Esophagus squamous epithelium (tissue), 5 donors: ENCODE results near the gene PPM1D. TPM values are rescaled to one million over a fixed set of nuclear protein-coding genes. Genes with fewer than 3 reads are reported as not detected.
"Not testable (repeated sequence)": the region's sequence is repeated elsewhere in the genome, so short reads cannot be mapped to it uniquely, and the experiment has no call there.

Experiments
- DNase-seq: peaks from one replicate; lab custom pipeline; 2025; lab: John Stamatoyannopoulos, UW
- H3K27ac ChIP-seq, 4 donors: fragments of 200-600 bp; sonication (generic); one replicate each; pipeline ENCODE4 v1.5.1; 2016 to 2019; ENCODE audit warnings: mild to moderate bottlenecking in 1 of 4
- H3K27me3 ChIP-seq, 4 donors: fragments of 200-600 bp; sonication (generic); 1 replicate in 3 of 4; 2 replicates in 1 of 4; pipeline versions ENCODE4 v1.5.1 to v1.6.0; 2017 to 2021; ENCODE audit warnings: antibody characterized with exemption in 1 of 4
- H3K36me3 ChIP-seq, 3 donors: fragments of 200-600 bp; sonication (generic); one replicate each; pipeline ENCODE4 v1.5.1; 2016 to 2019
- H3K4me1 ChIP-seq, 3 donors: fragments of 200-600 bp; sonication (generic); one replicate each; pipeline ENCODE4 v1.5.1; 2017 to 2019
- H3K4me3 ChIP-seq, 4 donors: fragments of 200-600 bp; sonication (generic); 1 replicate in 3 of 4; 2 replicates in 1 of 4; pipeline ENCODE4 v1.5.1; 2016 to 2019; ENCODE audit warnings: mild to moderate bottlenecking in 2 of 4, moderate library complexity in 1 of 4
- H3K9me3 ChIP-seq, 3 donors: fragments of 200-600 bp; sonication (generic); one replicate each; pipeline ENCODE4 v1.5.1; 2016 to 2019
- CTCF ChIP-seq, 6 experiments: fragments of 450-650 bp in 4 of 6; fragments of 200-600 bp in 2 of 6; sonication (generic) in 2 of 6; IDR thresholded peaks; one replicate each; pipeline ENCODE4 v1.5.1; 2016 to 2019; ENCODE audit warnings: antibody characterized with exemption in 6 of 6, mild to moderate bottlenecking in 4 of 6, moderate library complexity in 4 of 6
- POLR2A ChIP-seq, 4 donors: fragments of 450-650 bp; IDR thresholded peaks; one replicate each; pipeline ENCODE4 v1.6.1; 2017; ENCODE audit warnings: antibody characterized with exemption in 4 of 4, mild to moderate bottlenecking in 4 of 4, moderate library complexity in 3 of 4
- WGBS, 2 donors: methylation state at CpG; one replicate each; pipeline ENCODE4 v1.1.5; 2018; 5-methylcytosine and 5-hydroxymethylcytosine counted together
- intact Hi-C: fragments of 100-400 bp; cut with DNase I; formaldehyde crosslinking; loops from one replicate; pipeline ENCODE4 v1.15.0; 2022
- total RNA-seq, 4 donors: library from RNA; depleted of rRNA; stranded (reverse); fragments of >200 nt; gene quantifications; one replicate each; pipeline ENCODE4 v1.1.0, GENCODE V29; 2016
- donor health status: DM: yes; HTN: yes; CAD: no.

The PPM1D gene
- total RNA-seq, 4 donors from 2014 or later: 6.6 to 11.3 (median 10.6) TPM

- no peak for TF ChIP-seq POLR2A (IDR thresholded peaks at IDR 0.05)
- TF ChIP-seq CTCF (IDR thresholded peaks at IDR 0.05): no peak
- Histone ChIP-seq H3K4me1 (peaks cover 0 to 36% (median 0%) of the 10 kb centered on the region in 3 donors), H3K4me3 (no peak overlapping the region), H3K27me3 (no peaks in the 10 kb centered on the region), H3K9me3 (no peaks in the 10 kb centered on the region), H3K36me3 (peaks cover 0 to 14% (median 0%) of the 10 kb centered on the region in 3 donors), H3K27ac (no peak overlapping the region)
- intact Hi-C loops: no loop called here
- DNase-seq: no peak
- WGBS, 2 donors: 91 to 98% methylated on average over 2 to 5 of the region's 19 CpGs
These were observed 13.3 kb downstream of the PPM1D start for GRCh38 chr17:60613325-60613724.

GRCh38 chr17:60613796-60614195 lies 13.8 kb downstream of the PPM1D start:
- no CpG with 5 or more reads among the region's 20 CpGs for WGBS, 2 donors
- peaks cover 0 to 37% (median 0%) of the 10 kb centered on the region in 3 donors for H3K4me1 ChIP-seq
- peaks cover 0 to 14% (median 0%) of the 10 kb centered on the region in 3 donors for H3K36me3 ChIP-seq
- intact Hi-C loops, H3K27ac ChIP-seq, H3K4me3 ChIP-seq, H3K9me3 ChIP-seq, H3K27me3 ChIP-seq, DNase-seq: not testable (repeated sequence)

- DNase-seq, H3K27ac ChIP-seq, H3K9me3 ChIP-seq, intact Hi-C loops, H3K27me3 ChIP-seq, H3K4me3 ChIP-seq: not testable (repeated sequence)
- WGBS, 2 donors: 50 to 76% methylated on average over 1 to 3 of the region's 3 CpGs
- Histone ChIP-seq H3K4me1 (peaks cover 0 to 39% (median 0%) of the 10 kb centered on the region in 3 donors), H3K36me3 (peaks cover 0 to 14% (median 0%) of the 10 kb centered on the region in 3 donors)
These were observed 14.3 kb downstream of the PPM1D start for GRCh38 chr17:60614247-60614646.

- Histone ChIP-seq H3K27me3 (no peaks in the 10 kb centered on the region), H3K4me1 (peaks cover 0 to 31% (median 0%) of the 10 kb centered on the region in 3 donors), H3K27ac (no peak overlapping the region), H3K9me3 (no peaks in the 10 kb centered on the region), H3K4me3 (no peak overlapping the region), H3K36me3 (peaks cover 0 to 14% (median 0%) of the 10 kb centered on the region in 3 donors)
- TF ChIP-seq POLR2A (IDR thresholded peaks at IDR 0.05) (no peak), CTCF (IDR thresholded peaks at IDR 0.05) (no peak)
- 90 to 94% methylated on average over 7 of the region's 7 CpGs for WGBS, 2 donors
- no peak for DNase-seq
- intact Hi-C loops: no loop called here
These were observed 15.1 kb downstream of the PPM1D start for GRCh38 chr17:60615108-60615507.

- Histone ChIP-seq H3K4me3 (no peak overlapping the region), H3K27me3 (no peaks in the 10 kb centered on the region), H3K27ac (no peak overlapping the region), H3K9me3 (no peaks in the 10 kb centered on the region), H3K4me1 (peaks cover 0 to 23% (median 0%) of the 10 kb centered on the region in 3 donors), H3K36me3 (peaks cover 0 to 14% (median 0%) of the 10 kb centered on the region in 3 donors)
- TF ChIP-seq POLR2A (IDR thresholded peaks at IDR 0.05) (no peak), CTCF (IDR thresholded peaks at IDR 0.05) (no peak)
- WGBS, 2 donors: 100% methylated on average over 1 to 3 of the region's 3 CpGs
- intact Hi-C loops: no loop called here
- DNase-seq: no peak
These were observed 15.8 kb downstream of the PPM1D start for GRCh38 chr17:60615840-60616239.

GRCh38 chr17:60618080-60618479 lies 18.1 kb downstream of the PPM1D start:
- no peaks in the 10 kb centered on the region for H3K9me3 ChIP-seq
- peaks cover 0 to 14% (median 0%) of the 10 kb centered on the region in 3 donors for H3K36me3 ChIP-seq
- H3K4me3 ChIP-seq: no peak overlapping the region
- intact Hi-C loops: no loop called here
- peaks cover 0 to 6% (median 0%) of the 10 kb centered on the region in 3 donors for H3K4me1 ChIP-seq
- no peak for DNase-seq
- H3K27me3 ChIP-seq: no peaks in the 10 kb centered on the region
- no peak overlapping the region for H3K27ac ChIP-seq
- 93 to 97% methylated on average over 3 of the region's 3 CpGs for WGBS, 2 donors
- TF ChIP-seq POLR2A (IDR thresholded peaks at IDR 0.05) (no peak), CTCF (IDR thresholded peaks at IDR 0.05) (no peak)
